Brain microvascular endothelial cell (primary cell): ENCODE measurements around the gene C16orf74.

Experiments
- DNase-seq: peaks from one replicate; pipeline ENCODE4 v3.0.0-alpha.2; 2020
- H3K27ac ChIP-seq: fragments of 250-450 bp; sonication (Bioruptor Pico); 2 replicates; pipeline ENCODE4 v1.5.1; 2020; ENCODE audit warnings: mild to moderate bottlenecking, moderate library complexity
- H3K27me3 ChIP-seq: fragments of 250-450 bp; sonication (Bioruptor Pico); replicated peaks from 2 replicates; pipeline ENCODE4 v1.5.1; 2020; ENCODE audit warnings: mild to moderate bottlenecking
- H3K36me3 ChIP-seq: fragments of 250-450 bp; sonication (Bioruptor Pico); replicated peaks from 2 replicates; pipeline ENCODE4 v1.5.1; 2020; ENCODE audit warnings: mild to moderate bottlenecking
- H3K4me3 ChIP-seq: 2 replicates; pipeline ENCODE4 v1.5.1; 2011; ENCODE audit warnings: low read depth, mild to moderate bottlenecking, control low read depth, low read length, moderate library complexity
- CTCF ChIP-seq: IDR thresholded peaks from 2 replicates; pipeline ENCODE4 v1.5.1; 2011; ENCODE audit warnings: low read depth, mild to moderate bottlenecking, moderate library complexity, low read length, control low read depth, inconsistent platforms; ENCODE audit errors: missing control alignments
- in situ Hi-C: cut with HindIII; loops from 2 replicates; pipeline ENCODE4 v1.10.0; 2017; ENCODE audit warnings: low sequenced_read_pairs, low pct_ligation_motif_present

The C16orf74 gene

GRCh38 chr16:85670840-85671239 lies 80.1 kb downstream of the C16orf74 start:
- no peaks in the 10 kb centered on the region for H3K27me3 ChIP-seq
- TF ChIP-seq CTCF: no peak
- H3K36me3 ChIP-seq: peaks cover 41% of the 10 kb centered on the region
- no peak for DNase-seq
- in situ Hi-C loops: no loop called here
- no peak overlapping the region for H3K27ac ChIP-seq
- H3K4me3 ChIP-seq: no peak overlapping the region

GRCh38 chr16:85668676-85669424 lies 82.0 kb downstream of the C16orf74 start:
- H3K27me3 ChIP-seq: no peaks in the 10 kb centered on the region
- DNase-seq: no peak
- no peak overlapping the region for H3K27ac ChIP-seq
- TF ChIP-seq CTCF: no peak
- H3K36me3 ChIP-seq: peaks cover 52% of the 10 kb centered on the region
- in situ Hi-C loops: no loop called here
- H3K4me3 ChIP-seq: no peak overlapping the region

GRCh38 chr16:85667841-85668413 lies 83.0 kb downstream of the C16orf74 start:
- Histone ChIP-seq H3K27me3 (no peaks in the 10 kb centered on the region), H3K27ac (no peak overlapping the region), H3K36me3 (peaks cover 54% of the 10 kb centered on the region), H3K4me3 (no peak overlapping the region)
- no peak for TF ChIP-seq CTCF
- in situ Hi-C loops: no loop called here
- DNase-seq: no peak

GRCh38 chr16:85667261-85667660 lies 83.6 kb downstream of the C16orf74 start:
- no peak for DNase-seq
- in situ Hi-C loops: no loop called here
- no peaks in the 10 kb centered on the region for H3K27me3 ChIP-seq
- no peak overlapping the region for H3K4me3 ChIP-seq
- no peak for TF ChIP-seq CTCF
- no peak overlapping the region for H3K27ac ChIP-seq
- peaks cover 51% of the 10 kb centered on the region for H3K36me3 ChIP-seq

- Histone ChIP-seq H3K4me3 (no peak overlapping the region), H3K36me3 (peaks cover 47% of the 10 kb centered on the region), H3K27ac (no peak overlapping the region), H3K27me3 (no peaks in the 10 kb centered on the region)
- no peak for DNase-seq
- TF ChIP-seq CTCF: no peak
- in situ Hi-C loops: no loop called here
These were observed 85.0 kb downstream of the C16orf74 start for GRCh38 chr16:85665929-85666328.
